HG02759 (cell line): ENCODE measurements around the gene METTL18.
"Not testable (repeated sequence)": the region's sequence is repeated elsewhere in the genome, so short reads cannot be mapped to it uniquely, and the experiment has no call there.

ENCODE experiments used
- ATAC-seq: cut with Tn5 transposase; IDR thresholded peaks from one replicate; pipeline ENCODE4 v1.9.1; 2021; ENCODE audit warnings: mild to moderate bottlenecking, moderate library complexity; ENCODE audit not compliant: unreplicated experiment

The METTL18 gene

GRCh38 chr1:169794530-169795416, at the start of gene METTL18:
TSS of gene METTL18 (minus strand) at chr1:169794907. CDS start at chr1:169793695, 1,212 bp downstream.
- ATAC-seq: peak; percentile 97

GRCh38 chr1:169838942-169839341, 44.2 kb upstream of the METTL18 start:
- no peak for ATAC-seq

- no peak for ATAC-seq
Observed at GRCh38 chr1:169836198-169836597, 41.5 kb upstream of the METTL18 start.

GRCh38 chr1:169835647-169836046, 40.9 kb upstream of the METTL18 start:
- no peak for ATAC-seq

- ATAC-seq: no peak
Observed at GRCh38 chr1:169834869-169835268, 40.2 kb upstream of the METTL18 start.

- no peak for ATAC-seq
Observed at GRCh38 chr1:169833179-169833901, 38.6 kb upstream of the METTL18 start.

- ATAC-seq: no peak
Observed at GRCh38 chr1:169829671-169830070, 35.0 kb upstream of the METTL18 start.

- ATAC-seq: no peak
Observed at GRCh38 chr1:169824153-169824552, 29.4 kb upstream of the METTL18 start.

- ATAC-seq: no peak
Observed at GRCh38 chr1:169821500-169821899, 26.8 kb upstream of the METTL18 start.

- no peak for ATAC-seq
Observed at GRCh38 chr1:169816617-169817016, 21.9 kb upstream of the METTL18 start.

- no peak for ATAC-seq
Observed at GRCh38 chr1:169814265-169814664, 19.6 kb upstream of the METTL18 start.

- no peak for ATAC-seq
Observed at GRCh38 chr1:169812131-169812530, 17.4 kb upstream of the METTL18 start.

GRCh38 chr1:169811418-169812035, 16.8 kb upstream of the METTL18 start:
- not testable (repeated sequence) for ATAC-seq

- ATAC-seq: no peak
Observed at GRCh38 chr1:169809370-169810095, 14.8 kb upstream of the METTL18 start.

- no peak for ATAC-seq
Observed at GRCh38 chr1:169804941-169805340, 10.2 kb upstream of the METTL18 start.

- no peak for ATAC-seq
Observed at GRCh38 chr1:169802888-169803287, 8.2 kb upstream of the METTL18 start.

- ATAC-seq: no peak
Observed at GRCh38 chr1:169797281-169797680, 2.6 kb upstream of the METTL18 start.

GRCh38 chr1:169796274-169796810, 1.6 kb upstream of the METTL18 start:
- ATAC-seq: no peak

- no peak for ATAC-seq
Observed at GRCh38 chr1:169795687-169796086, 980 bp upstream of the METTL18 start.

- ATAC-seq: no peak
Observed at GRCh38 chr1:169793730-169794129, 977 bp downstream of the METTL18 start.

GRCh38 chr1:169788402-169788801, 6.3 kb downstream of the METTL18 start:
- no peak for ATAC-seq
